Ovary (tissue), 9 donors: ENCODE measurements around the gene COL24A1. TPM values are rescaled to one million over a fixed set of nuclear protein-coding genes. Genes with fewer than 3 reads are reported as not detected.

ENCODE experiments used
- DNase-seq, 5 donors: peaks; one replicate each; pipeline ENCODE4 v3.0.0-alpha.2; 2019 to 2020
- H3K27ac ChIP-seq, 2 donors: fragments of 200-600 bp; one replicate each; pipeline versions ENCODE4 v1.5.1 to v1.8.0; 2019 to 2022
- H3K27me3 ChIP-seq: fragments of 200-600 bp; one replicate; pipeline ENCODE4 v1.8.0; 2022
- H3K36me3 ChIP-seq: fragments of 200-600 bp; sonication (generic); one replicate; pipeline ENCODE4 v1.5.1; 2019
- H3K4me1 ChIP-seq: one replicate; pipeline ENCODE4 v1.8.1; 2013; ENCODE audit warnings: mild to moderate bottlenecking, moderate library complexity; ENCODE audit not compliant: insufficient read depth
- H3K4me3 ChIP-seq: fragments of 200-600 bp; sonication (generic); one replicate; pipeline ENCODE4 v1.5.1; 2017
- H3K9me3 ChIP-seq, 2 donors: fragments of 200-600 bp in 1 of 2; sonication (generic) in 1 of 2; one replicate each; pipeline versions ENCODE4 v1.5.1 to v1.8.1; 2013 to 2019; ENCODE audit warnings: mild to moderate bottlenecking in 1 of 2, moderate library complexity in 1 of 2
- EP300 ChIP-seq: sonication (generic); formaldehyde crosslinking; IDR thresholded peaks from one replicate; pipeline ENCODE4 v1.6.1; 2017; ENCODE audit warnings: antibody characterized with exemption
- POLR2A ChIP-seq: fragments of 450-650 bp; IDR thresholded peaks from one replicate; pipeline ENCODE4 v1.6.1; 2017; ENCODE audit warnings: antibody characterized with exemption, mild to moderate bottlenecking, moderate library complexity
- WGBS, 3 donors: extraction: QIAGEN DNeasy Blood & Tissue Kit in 1 of 3; methylation state at CpG; one replicate each; pipeline versions ENCODE4 v1.1.5 to v1.1.7; 2013 to 2017; 5-methylcytosine and 5-hydroxymethylcytosine counted together
- intact Hi-C, 4 donors: fragments of 100-400 bp; cut with DNase I; formaldehyde crosslinking; loops; one replicate each; pipeline versions ENCODE4 v1.11.0 to v1.15.1; 2022 to 2023
- polyA plus RNA-seq, 2 donors: library from polyadenylated mRNA; stranded (reverse); fragments of 200-250 nt in 1 of 2; fragments of 350-450 nt in 1 of 2; fragmentation: Illumina TruSeq in 1 of 2; extraction: RNeasy Lipid Tissue Mini Kit (QIAGEN cat#74804) in 1 of 2; gene quantifications; one replicate each; pipeline ENCODE4 v1.2.3, GENCODE V29; 2013 to 2014
- total RNA-seq, 7 donors: library from RNA; depleted of rRNA in 2 of 7; stranded (reverse); fragments of >200 nt in 2 of 7; fragmentation: NEBNext Ultra II Directional in 3 of 7; extraction: Animal tissue kit (Norgen Biotek cat#: 25700) in 3 of 7; gene quantifications; one replicate each; pipeline versions ENCODE4 v1.1.0 to v1.2.4, GENCODE V29; 2016 to 2023
- TF ChIP-seq, protein P1 (sequence below), 3 donors: fragments of 450-650 bp in 2 of 3; fragments of 200-600 bp in 1 of 3; IDR thresholded peaks; one replicate each; pipeline versions ENCODE4 v1.5.1 to v1.8.0; 2016 to 2022; ENCODE audit warnings: antibody characterized with exemption in 3 of 3, mild to moderate bottlenecking in 1 of 3
- donor health status: DM: no; HTN: no; CAD: no; lungs with moderate emphysema.
- donor health status: DM: no; HTN: no; CAD: no.
- donor health status: Bipolar disorder and iron deficiency.
- donor health status: DM: yes; HTN: yes; CAD: no.
- donor health status: DM: no; HTN: no; CAD: no.
- donor health status: DM: yes; HTN: yes; CAD: no.

The COL24A1 gene
- total and polyA plus RNA-seq, 9 donors = 0.31 to 5.8 (median 0.74) TPM

DNA sequence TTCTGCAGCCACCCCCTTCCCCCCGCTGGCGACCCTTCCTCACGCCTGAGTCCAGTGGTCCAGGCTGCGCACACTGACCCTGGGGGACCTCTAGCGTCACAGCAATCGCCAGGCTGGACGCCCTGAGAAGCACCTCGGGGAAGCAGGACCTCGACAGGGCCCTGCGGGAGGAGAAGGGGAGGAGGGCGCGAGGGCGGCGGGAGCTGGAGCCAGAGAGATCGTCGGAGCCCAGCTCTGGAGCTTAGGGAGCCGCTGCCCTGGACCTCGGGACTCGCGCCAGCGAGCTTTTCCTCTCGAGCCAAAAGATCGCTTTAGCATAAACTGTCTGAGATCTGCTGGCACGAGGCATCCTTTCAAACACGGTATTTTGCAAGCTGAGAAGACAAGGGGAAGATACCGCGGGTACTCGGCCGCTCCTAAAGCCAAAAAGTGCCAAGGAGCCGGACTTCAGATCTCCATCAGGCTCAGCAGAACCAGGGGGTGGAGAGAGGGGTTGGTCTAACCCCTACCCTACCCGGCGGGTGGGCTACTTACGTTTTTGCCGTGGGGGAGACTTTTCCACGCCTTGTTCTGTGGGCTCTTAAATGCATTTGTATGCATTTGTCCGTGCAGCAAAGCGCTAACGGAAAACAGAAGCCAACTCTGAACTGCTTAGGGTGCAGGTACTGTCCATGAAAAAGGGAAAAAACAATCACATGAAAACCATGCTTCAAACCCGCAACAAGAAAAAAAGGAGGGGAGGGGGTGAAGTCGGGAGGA, 586 bp downstream of the COL24A1 start:
- Histone ChIP-seq H3K27ac (no peak overlapping the region), H3K4me1 (peaks cover 7% of the 10 kb centered on the region), H3K4me3 (peak overlapping the region; percentile 33), H3K27me3 (no peaks in the 10 kb centered on the region), H3K36me3 (no peaks in the 10 kb centered on the region), H3K9me3 (no peaks in the 10 kb centered on the region)
- peak in 4 of 5 donors; percentile 17 to 53 (median 41) for DNase-seq
- intact Hi-C loops = no loop called here
- TF ChIP-seq POLR2A = no peak
- no peak for TF ChIP-seq EP300
- TF ChIP-seq, protein P1, sequence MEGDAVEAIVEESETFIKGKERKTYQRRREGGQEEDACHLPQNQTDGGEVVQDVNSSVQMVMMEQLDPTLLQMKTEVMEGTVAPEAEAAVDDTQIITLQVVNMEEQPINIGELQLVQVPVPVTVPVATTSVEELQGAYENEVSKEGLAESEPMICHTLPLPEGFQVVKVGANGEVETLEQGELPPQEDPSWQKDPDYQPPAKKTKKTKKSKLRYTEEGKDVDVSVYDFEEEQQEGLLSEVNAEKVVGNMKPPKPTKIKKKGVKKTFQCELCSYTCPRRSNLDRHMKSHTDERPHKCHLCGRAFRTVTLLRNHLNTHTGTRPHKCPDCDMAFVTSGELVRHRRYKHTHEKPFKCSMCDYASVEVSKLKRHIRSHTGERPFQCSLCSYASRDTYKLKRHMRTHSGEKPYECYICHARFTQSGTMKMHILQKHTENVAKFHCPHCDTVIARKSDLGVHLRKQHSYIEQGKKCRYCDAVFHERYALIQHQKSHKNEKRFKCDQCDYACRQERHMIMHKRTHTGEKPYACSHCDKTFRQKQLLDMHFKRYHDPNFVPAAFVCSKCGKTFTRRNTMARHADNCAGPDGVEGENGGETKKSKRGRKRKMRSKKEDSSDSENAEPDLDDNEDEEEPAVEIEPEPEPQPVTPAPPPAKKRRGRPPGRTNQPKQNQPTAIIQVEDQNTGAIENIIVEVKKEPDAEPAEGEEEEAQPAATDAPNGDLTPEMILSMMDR (IDR thresholded peaks at IDR 0.05) = no peak
- 1% methylated on average over 40 of the region's 40 CpGs for WGBS, 3 donors

DNA sequence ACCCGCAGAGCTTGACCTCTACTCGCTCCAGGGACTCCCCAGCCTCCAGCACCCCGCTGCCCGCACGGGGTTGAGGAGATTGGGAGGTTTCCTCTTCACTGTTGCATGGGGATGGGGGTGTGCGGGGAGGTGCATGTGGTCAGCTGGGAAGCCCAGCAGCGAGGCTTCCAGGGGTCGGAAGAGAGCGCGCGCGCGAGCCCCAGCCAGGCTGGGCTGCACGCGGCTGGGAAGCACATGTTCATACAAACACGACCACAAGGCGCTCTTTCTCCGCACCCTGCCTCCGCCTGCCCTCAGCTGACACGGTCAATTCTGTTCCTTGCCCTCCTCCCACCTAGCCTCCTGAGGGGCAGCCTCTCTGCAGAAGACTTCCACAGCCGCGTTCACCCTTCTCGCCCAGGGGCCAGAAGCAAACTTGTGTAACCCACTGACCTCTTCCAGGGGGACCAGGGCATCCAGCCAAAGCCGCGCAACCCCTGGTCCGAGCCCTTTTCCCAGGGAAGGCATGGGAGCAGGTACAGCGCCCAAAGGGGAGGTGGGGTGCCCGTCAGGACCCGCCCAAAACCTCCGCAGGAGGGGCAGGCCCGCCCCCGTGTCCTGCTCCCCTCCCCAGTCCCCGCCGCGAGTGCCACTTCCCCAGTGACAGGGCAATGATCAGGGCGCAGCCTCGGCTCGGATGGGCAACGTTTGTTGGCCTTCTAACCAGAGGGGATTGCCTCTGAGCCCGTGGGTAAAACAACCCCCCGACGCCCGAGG, 1.3 kb downstream of the COL24A1 start:
- peak in 2 of 5 donors; percentile 29 for DNase-seq
- H3K4me1 ChIP-seq = peaks cover 7% of the 10 kb centered on the region
- no peak overlapping the region for H3K27ac ChIP-seq
- no peaks in the 10 kb centered on the region for H3K9me3 ChIP-seq
- intact Hi-C loops = no loop called here
- WGBS, 3 donors = 7 to 12% (median 10%) methylated on average over 39 to 43 of the region's 43 CpGs
- peak overlapping the region; percentile 33 for H3K4me3 ChIP-seq
- no peaks in the 10 kb centered on the region for H3K36me3 ChIP-seq
- H3K27me3 ChIP-seq = no peaks in the 10 kb centered on the region
- TF ChIP-seq EP300 (no peak), POLR2A (no peak)
- TF ChIP-seq, protein P1 (IDR thresholded peaks at IDR 0.05) = no peak

DNA sequence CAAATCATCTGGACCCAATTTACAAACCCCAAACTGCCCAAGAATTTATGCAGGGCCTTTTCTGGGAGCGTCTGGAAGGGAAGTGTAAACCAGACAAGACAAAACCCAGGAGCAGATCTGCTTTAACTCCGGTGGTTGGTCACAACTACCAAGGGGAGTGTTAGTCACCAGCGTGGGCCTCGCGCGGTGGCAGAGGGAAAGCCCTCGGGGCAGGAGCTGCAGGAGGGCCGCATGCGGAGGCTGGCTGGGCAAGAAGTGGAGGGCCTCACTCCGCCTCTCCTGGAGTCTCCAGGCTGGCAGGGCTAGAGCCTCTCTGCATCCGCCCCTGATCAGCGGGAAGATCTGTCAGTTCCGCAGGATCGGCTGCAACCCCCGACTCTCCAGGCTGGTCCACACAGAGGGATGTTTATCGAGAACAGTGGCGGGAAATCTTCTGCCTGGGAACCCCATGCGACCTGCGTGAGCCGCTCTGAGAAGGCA, 2.0 kb downstream of the COL24A1 start:
- TF ChIP-seq, protein P1 (IDR thresholded peaks at IDR 0.05) = no peak
- TF ChIP-seq EP300 (no peak), POLR2A (no peak)
- intact Hi-C loops = no loop called here
- DNase-seq = no peak
- WGBS, 3 donors = 81 to 84% (median 84%) methylated on average over 20 of the region's 20 CpGs
- H3K4me1 ChIP-seq = peaks cover 7% of the 10 kb centered on the region
- no peaks in the 10 kb centered on the region for H3K9me3 ChIP-seq
- H3K27ac ChIP-seq = no peak overlapping the region
- no peak overlapping the region for H3K4me3 ChIP-seq
- no peaks in the 10 kb centered on the region for H3K36me3 ChIP-seq
- H3K27me3 ChIP-seq = no peaks in the 10 kb centered on the region

DNA sequence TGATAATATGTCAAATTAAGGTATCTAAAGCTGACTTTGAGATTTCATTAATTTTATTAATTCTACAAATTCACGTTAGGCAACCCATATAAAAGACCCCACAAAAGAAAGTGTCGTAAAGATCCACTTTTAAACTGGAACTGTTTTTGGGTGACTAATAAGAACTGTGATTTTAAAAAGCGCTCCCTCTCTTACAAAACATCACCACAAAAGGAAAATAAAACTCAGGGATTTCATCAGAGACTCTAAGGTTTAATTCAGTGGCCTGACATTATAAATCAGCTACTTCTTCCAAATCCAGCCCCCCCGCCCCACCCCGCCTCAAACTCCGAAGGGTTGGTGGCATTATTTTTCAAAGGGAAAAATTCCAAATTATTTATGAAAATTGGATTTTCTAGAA, 2.7 kb downstream of the COL24A1 start:
- no peak for DNase-seq
- 91 to 93% (median 92%) methylated on average over 6 of the region's 6 CpGs for WGBS, 3 donors
- Histone ChIP-seq H3K4me1 (peaks cover 7% of the 10 kb centered on the region), H3K4me3 (no peak overlapping the region), H3K36me3 (no peaks in the 10 kb centered on the region), H3K27me3 (no peaks in the 10 kb centered on the region), H3K9me3 (no peaks in the 10 kb centered on the region), H3K27ac (no peak overlapping the region)
- TF ChIP-seq EP300 (no peak), POLR2A (no peak)
- TF ChIP-seq, protein P1 (IDR thresholded peaks at IDR 0.05) = no peak
- intact Hi-C loops = no loop called here
